ENCODE measurements around the gene BAZ2B.

DNA sequence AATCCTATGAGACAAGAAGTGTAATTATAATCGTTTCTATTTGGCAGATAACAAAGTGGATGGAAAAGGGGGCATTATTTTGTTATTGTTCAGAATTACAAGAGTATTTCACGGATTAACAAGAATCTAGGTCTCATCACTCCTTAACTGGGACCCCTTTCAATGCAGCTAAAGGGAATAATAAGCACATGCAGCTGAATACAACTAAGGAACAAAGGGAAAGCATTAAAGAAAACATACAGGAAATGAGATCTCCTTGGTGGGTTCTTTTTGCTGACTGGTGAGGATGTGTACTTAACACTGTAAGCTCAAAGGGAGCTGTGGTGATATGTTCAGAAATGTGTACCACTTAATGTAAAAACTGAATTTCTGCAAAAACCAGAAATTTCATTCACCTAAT lies 189.3 kb downstream of the BAZ2B start:
- no peak for TF ChIP-seq POLR2A (IDR thresholded peaks at IDR 0.05; ENCODE audit: low read length)
- TF ChIP-seq GATA1 (IDR thresholded peaks at IDR 0.05; ENCODE audit: low read depth, low read length), result no peak

Data from erythroblast (primary cell).